Measurements from ENCODE around the gene B4GALT6.

DNA sequence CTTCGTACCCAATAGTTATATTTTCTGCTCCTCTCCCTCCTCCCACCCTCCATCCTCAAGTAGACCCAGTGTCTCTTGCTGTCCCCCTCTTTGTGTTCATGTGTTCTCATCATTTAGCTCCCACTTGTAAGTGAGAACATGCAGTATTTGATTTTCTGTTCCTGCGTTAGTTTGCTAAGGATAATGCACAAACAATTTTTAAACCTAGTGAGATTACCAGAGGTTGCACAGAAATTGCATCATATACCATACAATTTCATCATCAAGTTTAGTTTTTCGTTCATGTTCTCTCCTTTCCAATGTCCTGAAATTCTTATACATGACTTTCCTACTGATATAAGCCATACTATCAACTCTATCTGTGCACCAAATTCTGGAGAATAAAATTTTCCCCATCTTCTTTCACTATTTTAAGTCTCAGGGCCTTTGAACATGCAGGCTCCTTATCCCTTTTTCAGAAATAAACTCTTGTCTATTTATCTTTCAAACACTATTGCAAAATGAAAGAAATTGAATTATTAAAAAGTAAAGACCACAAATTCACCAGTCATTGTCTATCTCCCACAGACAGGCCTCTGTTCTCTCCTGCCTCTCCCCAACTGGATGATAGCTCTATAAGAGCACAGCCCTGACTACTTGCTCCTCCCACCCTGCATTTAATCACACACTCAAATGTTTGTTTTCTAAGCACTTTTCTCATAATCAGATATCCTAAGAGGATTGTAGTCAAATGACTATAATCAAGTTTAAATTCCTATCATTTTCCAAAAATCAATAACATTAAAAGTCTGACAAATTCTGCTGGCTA is 27.2 kb upstream of the B4GALT6 start:
- TF ChIP-seq EZH2 (IDR thresholded peaks at IDR 0.05; ENCODE audit: borderline replicate concordance, control insufficient read depth, low read depth, low read length) (no peak), USF2 (IDR thresholded peaks at IDR 0.05; ENCODE audit: borderline replicate concordance, low read depth, low read length) (no peak), POLR2A (IDR thresholded peaks at IDR 0.05; ENCODE audit: low read depth, low read length) (no peak), MTA2 (IDR thresholded peaks at IDR 0.05; ENCODE audit: low read depth) (no peak), NFYA (IDR thresholded peaks at IDR 0.05; ENCODE audit: borderline replicate concordance, low read depth, low read length) (no peak)
- TF ChIP-seq, protein P1, sequence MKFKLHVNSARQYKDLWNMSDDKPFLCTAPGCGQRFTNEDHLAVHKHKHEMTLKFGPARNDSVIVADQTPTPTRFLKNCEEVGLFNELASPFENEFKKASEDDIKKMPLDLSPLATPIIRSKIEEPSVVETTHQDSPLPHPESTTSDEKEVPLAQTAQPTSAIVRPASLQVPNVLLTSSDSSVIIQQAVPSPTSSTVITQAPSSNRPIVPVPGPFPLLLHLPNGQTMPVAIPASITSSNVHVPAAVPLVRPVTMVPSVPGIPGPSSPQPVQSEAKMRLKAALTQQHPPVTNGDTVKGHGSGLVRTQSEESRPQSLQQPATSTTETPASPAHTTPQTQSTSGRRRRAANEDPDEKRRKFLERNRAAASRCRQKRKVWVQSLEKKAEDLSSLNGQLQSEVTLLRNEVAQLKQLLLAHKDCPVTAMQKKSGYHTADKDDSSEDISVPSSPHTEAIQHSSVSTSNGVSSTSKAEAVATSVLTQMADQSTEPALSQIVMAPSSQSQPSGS (IDR thresholded peaks at IDR 0.05; ENCODE audit: low read length): no peak
- TF ChIP-seq, protein P2, sequence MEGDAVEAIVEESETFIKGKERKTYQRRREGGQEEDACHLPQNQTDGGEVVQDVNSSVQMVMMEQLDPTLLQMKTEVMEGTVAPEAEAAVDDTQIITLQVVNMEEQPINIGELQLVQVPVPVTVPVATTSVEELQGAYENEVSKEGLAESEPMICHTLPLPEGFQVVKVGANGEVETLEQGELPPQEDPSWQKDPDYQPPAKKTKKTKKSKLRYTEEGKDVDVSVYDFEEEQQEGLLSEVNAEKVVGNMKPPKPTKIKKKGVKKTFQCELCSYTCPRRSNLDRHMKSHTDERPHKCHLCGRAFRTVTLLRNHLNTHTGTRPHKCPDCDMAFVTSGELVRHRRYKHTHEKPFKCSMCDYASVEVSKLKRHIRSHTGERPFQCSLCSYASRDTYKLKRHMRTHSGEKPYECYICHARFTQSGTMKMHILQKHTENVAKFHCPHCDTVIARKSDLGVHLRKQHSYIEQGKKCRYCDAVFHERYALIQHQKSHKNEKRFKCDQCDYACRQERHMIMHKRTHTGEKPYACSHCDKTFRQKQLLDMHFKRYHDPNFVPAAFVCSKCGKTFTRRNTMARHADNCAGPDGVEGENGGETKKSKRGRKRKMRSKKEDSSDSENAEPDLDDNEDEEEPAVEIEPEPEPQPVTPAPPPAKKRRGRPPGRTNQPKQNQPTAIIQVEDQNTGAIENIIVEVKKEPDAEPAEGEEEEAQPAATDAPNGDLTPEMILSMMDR (IDR thresholded peaks at IDR 0.05 in 2 of 3, conservative IDR thresholded peaks at IDR 0.05 in 1 of 3; ENCODE audit: control insufficient read depth in 2 of 3, extremely low read depth in 1 of 3, insufficient read depth in 1 of 3, low read depth in 3 of 3, low read length in 3 of 3): no peak
